ENCODE data around the gene SLC2A13.

DNA sequence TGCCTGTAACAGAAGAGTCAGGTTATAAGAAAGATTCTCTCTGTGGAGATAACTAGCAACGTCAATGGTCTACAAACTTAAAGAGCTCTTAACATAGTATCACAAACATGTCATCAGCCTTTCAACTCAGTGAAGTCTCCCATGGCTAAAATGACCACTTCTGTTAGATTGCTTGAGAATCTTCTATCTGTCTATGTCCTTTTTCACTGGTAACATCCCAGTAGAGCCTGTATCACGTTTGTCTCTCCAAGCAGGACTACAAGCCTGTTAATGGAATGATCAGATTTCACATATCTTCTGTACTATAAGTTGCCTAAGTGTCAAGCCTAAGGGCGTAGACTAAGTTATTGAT, 50.7 kb downstream of the SLC2A13 start:
- TF ChIP-seq, protein P1, sequence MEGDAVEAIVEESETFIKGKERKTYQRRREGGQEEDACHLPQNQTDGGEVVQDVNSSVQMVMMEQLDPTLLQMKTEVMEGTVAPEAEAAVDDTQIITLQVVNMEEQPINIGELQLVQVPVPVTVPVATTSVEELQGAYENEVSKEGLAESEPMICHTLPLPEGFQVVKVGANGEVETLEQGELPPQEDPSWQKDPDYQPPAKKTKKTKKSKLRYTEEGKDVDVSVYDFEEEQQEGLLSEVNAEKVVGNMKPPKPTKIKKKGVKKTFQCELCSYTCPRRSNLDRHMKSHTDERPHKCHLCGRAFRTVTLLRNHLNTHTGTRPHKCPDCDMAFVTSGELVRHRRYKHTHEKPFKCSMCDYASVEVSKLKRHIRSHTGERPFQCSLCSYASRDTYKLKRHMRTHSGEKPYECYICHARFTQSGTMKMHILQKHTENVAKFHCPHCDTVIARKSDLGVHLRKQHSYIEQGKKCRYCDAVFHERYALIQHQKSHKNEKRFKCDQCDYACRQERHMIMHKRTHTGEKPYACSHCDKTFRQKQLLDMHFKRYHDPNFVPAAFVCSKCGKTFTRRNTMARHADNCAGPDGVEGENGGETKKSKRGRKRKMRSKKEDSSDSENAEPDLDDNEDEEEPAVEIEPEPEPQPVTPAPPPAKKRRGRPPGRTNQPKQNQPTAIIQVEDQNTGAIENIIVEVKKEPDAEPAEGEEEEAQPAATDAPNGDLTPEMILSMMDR (IDR thresholded peaks at IDR 0.05 in 8 of 11, conservative IDR thresholded peaks at IDR 0.05 in 3 of 11) = no peak
- TF ChIP-seq POLR2A (IDR thresholded peaks at IDR 0.05) (no peak), POLR2AphosphoS5 (IDR thresholded peaks at IDR 0.05) (no peak)
